Measurements from ENCODE around the gene MYH11. TPM values are rescaled to one million over a fixed set of nuclear protein-coding genes. Genes with fewer than 3 reads are reported as not detected.
A peak's percentile ranks its signal among the peaks of the same experiment; 100 is the strongest.
"Not testable (repeated sequence)": the region's sequence is repeated elsewhere in the genome, so short reads cannot be mapped to it uniquely, and the experiment has no call there.

The MYH11 gene
- total and polyA plus RNA-seq, 5 donors = 70.6 to 420 (median 110) TPM

GRCh38 chr16:15732416-15732815 is 124.4 kb downstream of the MYH11 start:
- H3K27me3 ChIP-seq (ENCODE audit: control insufficient read depth, insufficient read depth) = no peaks in the 10 kb centered on the region
- DNase-seq = no peak
- intact Hi-C loops (cut with DNase I) = no loop called here
- no peak overlapping the region for H3K27ac ChIP-seq (ENCODE audit: low read length)
- WGBS = 88% methylated on average over 6 of the region's 6 CpGs
- H3K4me1 ChIP-seq (ENCODE audit: control insufficient read depth, insufficient read depth, low read length) = no peaks in the 10 kb centered on the region
- no peak for ATAC-seq
- H3K9me3 ChIP-seq (ENCODE audit: control insufficient read depth, low read length) = no peaks in the 10 kb centered on the region
- H3K4me3 ChIP-seq (ENCODE audit: low read length) = no peak overlapping the region

GRCh38 chr16:15729152-15729551 is 127.7 kb downstream of the MYH11 start:
- H3K27ac ChIP-seq (ENCODE audit: low read length) = no peak overlapping the region

GRCh38 chr16:15727697-15728096 is 129.1 kb downstream of the MYH11 start:
- DNase-seq; ATAC-seq; intact Hi-C loops (cut with DNase I); H3K27me3 ChIP-seq (ENCODE audit: control insufficient read depth, insufficient read depth); H3K27ac ChIP-seq (ENCODE audit: low read length); H3K4me1 ChIP-seq (ENCODE audit: control insufficient read depth, insufficient read depth, low read length); H3K9me3 ChIP-seq (ENCODE audit: control insufficient read depth, low read length); H3K4me3 ChIP-seq (ENCODE audit: low read length): not testable (repeated sequence)
- WGBS = 96% methylated on average over 5 of the region's 5 CpGs

More at GRCh38 chr16:15729152-15729551, 127.7 kb downstream of the MYH11 start:
- intact Hi-C loops (cut with DNase I) = no loop called here
- no peaks in the 10 kb centered on the region for H3K9me3 ChIP-seq (ENCODE audit: control insufficient read depth, low read length)
- ATAC-seq (no peak), DNase-seq (no peak)
- no peaks in the 10 kb centered on the region for H3K4me1 ChIP-seq (ENCODE audit: control insufficient read depth, insufficient read depth, low read length)
- no peaks in the 10 kb centered on the region for H3K27me3 ChIP-seq (ENCODE audit: control insufficient read depth, insufficient read depth)
- H3K4me3 ChIP-seq (ENCODE audit: low read length) = no peak overlapping the region
- WGBS = 93% methylated on average over 7 of the region's 7 CpGs

GRCh38 chr16:15726715-15727114 is 130.1 kb downstream of the MYH11 start:
- no peak overlapping the region for H3K27ac ChIP-seq (ENCODE audit: low read length)
- DNase-seq (no peak), ATAC-seq (peak in 1 of 2 donors; percentile 25)

GRCh38 chr16:15725641-15726240 is 131.1 kb downstream of the MYH11 start:
- Histone ChIP-seq H3K27me3 (ENCODE audit: control insufficient read depth, insufficient read depth) (no peaks in the 10 kb centered on the region), H3K4me1 (ENCODE audit: control insufficient read depth, insufficient read depth, low read length) (no peaks in the 10 kb centered on the region), H3K9me3 (ENCODE audit: control insufficient read depth, low read length) (no peaks in the 10 kb centered on the region), H3K27ac (ENCODE audit: low read length) (no peak overlapping the region), H3K4me3 (ENCODE audit: low read length) (no peak overlapping the region)
- intact Hi-C loops (cut with DNase I) = no loop called here
- DNase-seq (no peak), ATAC-seq (no peak)
- 97% methylated on average over 5 of the region's 5 CpGs for WGBS

More at GRCh38 chr16:15726715-15727114, 130.1 kb downstream of the MYH11 start:
- no peak overlapping the region for H3K4me3 ChIP-seq (ENCODE audit: low read length)
- 90% methylated on average over 18 of the region's 18 CpGs for WGBS
- intact Hi-C loops (cut with DNase I) = no loop called here
- no peaks in the 10 kb centered on the region for H3K9me3 ChIP-seq (ENCODE audit: control insufficient read depth, low read length)
- H3K4me1 ChIP-seq (ENCODE audit: control insufficient read depth, insufficient read depth, low read length) = no peaks in the 10 kb centered on the region
- no peaks in the 10 kb centered on the region for H3K27me3 ChIP-seq (ENCODE audit: control insufficient read depth, insufficient read depth)

- no peaks in the 10 kb centered on the region for H3K4me1 ChIP-seq (ENCODE audit: control insufficient read depth, insufficient read depth, low read length)
- ATAC-seq = no peak
- no peak overlapping the region for H3K27ac ChIP-seq (ENCODE audit: low read length)
- no peak for DNase-seq
- H3K4me3 ChIP-seq (ENCODE audit: low read length) = no peak overlapping the region
- intact Hi-C loops (cut with DNase I) = no loop called here
- no peaks in the 10 kb centered on the region for H3K9me3 ChIP-seq (ENCODE audit: control insufficient read depth, low read length)
- WGBS = 92% methylated on average over 7 of the region's 7 CpGs
- no peaks in the 10 kb centered on the region for H3K27me3 ChIP-seq (ENCODE audit: control insufficient read depth, insufficient read depth)
Observed at GRCh38 chr16:15723808-15724207, 133.0 kb downstream of the MYH11 start.

- Histone ChIP-seq H3K4me1 (ENCODE audit: control insufficient read depth, insufficient read depth, low read length) (no peaks in the 10 kb centered on the region), H3K4me3 (ENCODE audit: low read length) (no peak overlapping the region), H3K27me3 (ENCODE audit: control insufficient read depth, insufficient read depth) (no peaks in the 10 kb centered on the region), H3K9me3 (ENCODE audit: control insufficient read depth, low read length) (no peaks in the 10 kb centered on the region), H3K27ac (ENCODE audit: low read length) (no peak overlapping the region)
- 95% methylated on average over 14 of the region's 14 CpGs for WGBS
- no peak for DNase-seq
- intact Hi-C loops (cut with DNase I) = no loop called here
- no peak for ATAC-seq
Observed at GRCh38 chr16:15721018-15721417, 135.8 kb downstream of the MYH11 start.

GRCh38 chr16:15716694-15717447 is 140.0 kb downstream of the MYH11 start:
- ATAC-seq = no peak
- intact Hi-C loops (cut with DNase I) = no loop called here
- Histone ChIP-seq H3K9me3 (ENCODE audit: control insufficient read depth, low read length) (no peaks in the 10 kb centered on the region), H3K4me3 (ENCODE audit: low read length) (no peak overlapping the region), H3K27me3 (ENCODE audit: control insufficient read depth, insufficient read depth) (no peaks in the 10 kb centered on the region), H3K27ac (ENCODE audit: low read length) (no peak overlapping the region), H3K4me1 (ENCODE audit: control insufficient read depth, insufficient read depth, low read length) (no peaks in the 10 kb centered on the region)
- whole genome bisulfite sequencing = 94% methylated on average over 23 of the region's 23 CpGs
- no peak for DNase-seq

GRCh38 chr16:15715221-15715620 is 141.6 kb downstream of the MYH11 start:
- Histone ChIP-seq H3K27me3 (ENCODE audit: control insufficient read depth, insufficient read depth) (no peaks in the 10 kb centered on the region), H3K4me1 (ENCODE audit: control insufficient read depth, insufficient read depth, low read length) (no peaks in the 10 kb centered on the region), H3K4me3 (ENCODE audit: low read length) (no peak overlapping the region), H3K9me3 (ENCODE audit: control insufficient read depth, low read length) (no peaks in the 10 kb centered on the region), H3K27ac (ENCODE audit: low read length) (no peak overlapping the region)
- DNase-seq = no peak
- 92% methylated on average over 5 of the region's 5 CpGs for WGBS
- ATAC-seq = no peak
- intact Hi-C loops (cut with DNase I) = no loop called here

- Histone ChIP-seq H3K9me3 (ENCODE audit: control insufficient read depth, low read length) (no peaks in the 10 kb centered on the region), H3K27me3 (ENCODE audit: control insufficient read depth, insufficient read depth) (no peaks in the 10 kb centered on the region), H3K4me3 (ENCODE audit: low read length) (no peak overlapping the region), H3K4me1 (ENCODE audit: control insufficient read depth, insufficient read depth, low read length) (no peaks in the 10 kb centered on the region), H3K27ac (ENCODE audit: low read length) (no peak overlapping the region)
- intact Hi-C loops (cut with DNase I) = no loop called here
- ATAC-seq (peak in 1 of 2 donors; percentile 5), DNase-seq (no peak)
- 92% methylated on average over 29 of the region's 29 CpGs for WGBS
Observed at GRCh38 chr16:15714393-15715172, 142.2 kb downstream of the MYH11 start.

GRCh38 chr16:15708997-15709396 is 147.8 kb downstream of the MYH11 start:
- no peak for ATAC-seq
- intact Hi-C loops (cut with DNase I) = loop anchor here in 3 of 4 donors (10.0 kb wide), 3 partner anchors 54 to 284 kb away; partner anchors contain the start of gene NDE1 (in 1 of the 3)
- H3K9me3 ChIP-seq (ENCODE audit: control insufficient read depth, low read length) = no peaks in the 10 kb centered on the region
- no peaks in the 10 kb centered on the region for H3K27me3 ChIP-seq (ENCODE audit: control insufficient read depth, insufficient read depth)
- H3K4me3 ChIP-seq (ENCODE audit: low read length) = no peak overlapping the region
- no peak for DNase-seq
- H3K27ac ChIP-seq (ENCODE audit: low read length) = no peak overlapping the region
- WGBS = 89% methylated on average over 7 of the region's 7 CpGs
- no peaks in the 10 kb centered on the region for H3K4me1 ChIP-seq (ENCODE audit: control insufficient read depth, insufficient read depth, low read length)
